ENCODE results near the gene RAB14. TPM values are rescaled to one million over a fixed set of nuclear protein-coding genes. Genes with fewer than 3 reads are reported as not detected.

Gene RAB14
- 10 to 100 TPM; 13.5 to 21.8 TPM for total RNA-seq

DNA sequence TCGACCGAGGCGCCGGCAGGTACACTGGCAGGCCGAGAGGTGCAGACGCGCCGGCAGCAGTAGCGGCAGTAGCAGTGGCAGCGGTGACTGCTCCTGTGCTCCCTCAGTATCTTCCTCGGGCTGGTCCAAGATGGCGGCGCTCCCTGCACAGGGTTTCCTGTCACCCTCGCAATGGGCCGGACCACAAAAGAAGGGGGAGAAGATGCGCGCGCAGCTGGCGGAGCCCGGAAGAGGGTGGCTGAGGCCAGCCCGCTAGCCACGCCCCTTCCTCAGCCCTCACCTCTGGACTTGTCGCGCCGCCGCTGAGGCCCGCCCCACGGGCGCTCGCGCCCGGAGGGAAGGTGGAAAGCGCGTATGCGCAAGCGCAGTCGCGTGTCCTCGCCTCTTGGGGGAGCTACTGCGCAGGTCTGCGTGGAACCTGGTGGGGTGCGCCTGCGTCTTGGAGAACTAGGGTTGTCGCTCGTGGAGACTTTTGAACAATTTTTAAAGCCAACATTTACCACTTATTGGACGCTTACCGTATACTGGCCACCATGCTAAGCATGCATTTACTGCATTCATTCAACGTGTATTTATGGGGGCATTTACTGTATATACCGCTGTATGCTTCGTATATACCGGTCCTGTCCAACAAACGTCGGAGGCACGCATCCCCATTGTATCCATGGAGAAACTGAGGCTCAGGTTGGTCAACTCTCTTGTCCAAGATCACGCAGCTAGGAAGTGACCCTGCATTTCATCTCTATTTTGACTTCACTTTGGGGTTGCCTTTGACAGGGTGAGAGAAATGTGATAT is at the start of gene RAB14:
Gene RAB14 (minus strand): TSS at position 132 of the 796 bp plus-strand sequence. CDS start 8,457 bp downstream, outside the sequence.
- TF ChIP-seq CTCF (IDR thresholded peaks at IDR 0.05) (peak in 6 of 7 experiments; percentile 36 to 69 (median 54)), POLR2A (IDR thresholded peaks at IDR 0.05) (peak; percentile 74 to 89 (median 88))
- Histone ChIP-seq H3K36me3 (replicated peaks in 1 of 2; ENCODE audit: insufficient read depth in 1 of 2, low read depth in 2 of 2) (no peaks in the 10 kb centered on the region), H3K4me3 (peak within 1 kb of the TSS; percentile 84 to 92), H3K27ac (peak within 1 kb of the TSS; percentile 89 to 97 (median 92)), H3K9me3 (no peaks in the 10 kb centered on the region), H3K27me3 (no peaks in the 10 kb centered on the region), H3K4me1 (peaks cover 35% of the 10 kb centered on the region)
- peak; percentile 100 for DNase-seq
- ATAC-seq: peak; percentile 97
- WGBS, 2 donors: 1 to 2% methylated on average over 21 to 55 of the region's 55 CpGs
- intact Hi-C loops (cut with DNase I): no loop called here

- Histone ChIP-seq H3K4me1 (no peaks in the 10 kb centered on the region), H3K9me3 (no peaks in the 10 kb centered on the region), H3K27ac (no peak overlapping the region), H3K4me3 (no peak overlapping the region), H3K27me3 (no peaks in the 10 kb centered on the region), H3K36me3 (replicated peaks in 1 of 2; ENCODE audit: insufficient read depth in 1 of 2, low read depth in 2 of 2) (no peaks in the 10 kb centered on the region)
- 77 to 89% methylated on average over 3 of the region's 3 CpGs for WGBS, 2 donors
- no peak for TF ChIP-seq POLR2A (IDR thresholded peaks at IDR 0.05)
- TF ChIP-seq CTCF (IDR thresholded peaks at IDR 0.05): no peak
- intact Hi-C loops (cut with DNase I): no loop called here
- ATAC-seq (no peak), DNase-seq (peak in 1 of 4 donors; percentile 45)
These were observed 47.9 kb upstream of the RAB14 start for GRCh38 chr9:121249563-121249962.

DNA sequence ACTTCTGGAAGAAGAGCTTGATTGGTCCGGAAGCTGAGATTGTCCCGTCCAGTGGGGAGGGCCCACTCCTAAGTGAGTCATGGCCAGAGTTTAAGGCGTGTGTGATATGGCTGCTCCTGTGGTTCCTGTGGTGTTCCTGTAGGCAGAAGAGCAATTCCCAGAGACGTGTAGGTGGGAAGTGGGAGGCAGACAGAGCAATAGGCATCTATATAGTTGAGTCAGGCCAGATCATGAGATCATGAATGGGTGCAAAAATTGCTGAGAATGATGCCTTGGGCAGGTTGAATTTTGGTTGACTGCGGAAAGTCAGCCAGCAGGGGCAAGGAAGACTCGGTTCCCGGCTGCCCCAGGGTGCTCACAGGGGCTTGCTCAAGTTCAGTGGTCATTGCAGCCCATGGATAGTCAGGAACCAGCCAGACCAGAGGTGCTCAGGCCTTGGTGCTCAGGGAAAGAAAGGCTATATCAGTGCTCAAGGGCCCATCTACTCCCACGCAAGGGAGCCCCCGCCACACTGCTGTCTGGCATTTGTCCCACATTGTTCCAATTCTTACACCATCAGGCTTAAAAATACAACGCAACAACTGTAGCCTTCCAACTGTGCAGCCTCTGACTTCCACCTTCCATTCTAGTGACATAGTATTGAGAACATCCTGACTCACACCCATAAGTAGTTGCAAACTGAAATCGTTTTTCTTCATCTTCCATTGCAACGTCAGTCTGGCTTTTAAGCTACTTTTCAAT is 45.3 kb upstream of the RAB14 start:
- WGBS, 2 donors: 78 to 79% methylated on average over 9 to 12 of the region's 12 CpGs
- DNase-seq (no peak), ATAC-seq (peak; percentile 30)
- TF ChIP-seq CTCF (IDR thresholded peaks at IDR 0.05) (no peak), POLR2A (IDR thresholded peaks at IDR 0.05) (no peak)
- no peaks in the 10 kb centered on the region for H3K4me1 ChIP-seq
- no peaks in the 10 kb centered on the region for H3K27me3 ChIP-seq
- no peaks in the 10 kb centered on the region for H3K9me3 ChIP-seq
- H3K36me3 ChIP-seq (replicated peaks in 1 of 2; ENCODE audit: insufficient read depth in 1 of 2, low read depth in 2 of 2): no peaks in the 10 kb centered on the region
- intact Hi-C loops (cut with DNase I): no loop called here
- H3K4me3 ChIP-seq: no peak overlapping the region
- H3K27ac ChIP-seq: no peak overlapping the region

- H3K27ac ChIP-seq: no peak overlapping the region
- intact Hi-C loops (cut with DNase I): no loop called here
These were observed 41.3 kb upstream of the RAB14 start for GRCh38 chr9:121242959-121243346.

More at GRCh38 chr9:121242959-121243346, 41.3 kb upstream of the RAB14 start:
- ATAC-seq (no peak), DNase-seq (no peak)
- Histone ChIP-seq H3K9me3 (no peaks in the 10 kb centered on the region), H3K4me1 (no peaks in the 10 kb centered on the region), H3K36me3 (replicated peaks in 1 of 2; ENCODE audit: insufficient read depth in 1 of 2, low read depth in 2 of 2) (no peaks in the 10 kb centered on the region), H3K4me3 (no peak overlapping the region), H3K27me3 (no peaks in the 10 kb centered on the region)
- TF ChIP-seq CTCF (IDR thresholded peaks at IDR 0.05): no peak
- no peak for TF ChIP-seq POLR2A (IDR thresholded peaks at IDR 0.05)
- 87 to 93% methylated on average over 4 of the region's 4 CpGs for WGBS, 2 donors

Data from body of pancreas (tissue), 4 donors.